CD14-positive monocyte (primary cell): ENCODE results near the gene SUSD2. TPM values are rescaled to one million over a fixed set of nuclear protein-coding genes. Genes with fewer than 3 reads are reported as not detected.

Experiments used
- DNase-seq, 3 donors: peaks; one replicate each; pipeline ENCODE4 v3.0.0-alpha.2; 2011 to 2022
- H2AFZ ChIP-seq: 2 replicates; pipeline ENCODE4 v1.6.0; 2012; ENCODE audit warnings: mild to moderate bottlenecking, low read depth, low read length, inconsistent platforms; ENCODE audit not compliant: insufficient read depth, poor library complexity, severe bottlenecking
- H3K27ac ChIP-seq, 2 donors: 1 replicate in 1 of 2; 2 replicates in 1 of 2; pipeline ENCODE4 v1.5.1; 2012 to 2013; ENCODE audit warnings: low read length in 2 of 2, control low read depth in 1 of 2, inconsistent platforms in 1 of 2, low read depth in 1 of 2, mild to moderate bottlenecking in 1 of 2
- H3K27me3 ChIP-seq, 2 donors: one replicate each; pipeline versions ENCODE4 v1.6.0 to v1.6.1; 2011 to 2013; ENCODE audit warnings: low read length in 2 of 2; ENCODE audit not compliant: control insufficient read depth in 2 of 2, insufficient read depth in 2 of 2
- H3K36me3 ChIP-seq, 2 donors: replicated peaks in 1 of 2; 1 replicate in 1 of 2; 2 replicates in 1 of 2; pipeline versions ENCODE4 v1.5.1 to v1.6.1; 2012 to 2013; ENCODE audit warnings: low read length in 2 of 2, control low read depth in 1 of 2, inconsistent platforms in 1 of 2, mild to moderate bottlenecking in 1 of 2; ENCODE audit not compliant: insufficient read depth in 2 of 2, control insufficient read depth in 1 of 2
- H3K4me1 ChIP-seq, 2 donors: 1 replicate in 1 of 2; 2 replicates in 1 of 2; pipeline versions ENCODE4 v1.5.1 to v1.6.1; 2012 to 2013; ENCODE audit warnings: low read length in 2 of 2, control low read depth in 1 of 2, inconsistent platforms in 1 of 2, mild to moderate bottlenecking in 1 of 2, moderate library complexity in 1 of 2; ENCODE audit not compliant: insufficient read depth in 2 of 2, control insufficient read depth in 1 of 2
- H3K4me2 ChIP-seq: replicated peaks from 2 replicates; pipeline ENCODE3; 2012; ENCODE audit warnings: low read length, moderate library complexity, mild to moderate bottlenecking; ENCODE audit not compliant: poor library complexity, severe bottlenecking; ENCODE audit errors: extremely low read depth
- H3K4me3 ChIP-seq, 3 experiments: fragments of 200-600 bp in 1 of 3; sonication (generic) in 1 of 3; replicated peaks in 1 of 3; 1 replicate in 2 of 3; 2 replicates in 1 of 3; pipeline ENCODE4 v1.5.1; 2011 to 2013; ENCODE audit warnings: low read length in 3 of 3, mild to moderate bottlenecking in 3 of 3, control low read depth in 2 of 3, low read depth in 2 of 3, inconsistent platforms in 1 of 3, moderate library complexity in 1 of 3
- H3K79me2 ChIP-seq: 2 replicates; pipeline ENCODE4 v1.6.0; 2012; ENCODE audit warnings: mild to moderate bottlenecking, control low read depth, inconsistent platforms, low read length, moderate library complexity; ENCODE audit not compliant: insufficient read depth
- H3K9ac ChIP-seq: 2 replicates; pipeline ENCODE4 v1.6.0; 2017; ENCODE audit warnings: low read length, mild to moderate bottlenecking; ENCODE audit not compliant: insufficient read depth, poor library complexity, severe bottlenecking
- H3K9me3 ChIP-seq, 2 donors: replicated peaks in 1 of 2; 1 replicate in 1 of 2; 2 replicates in 1 of 2; pipeline versions ENCODE4 v1.5.1 to v1.6.1; 2012 to 2013; ENCODE audit warnings: low read length in 2 of 2, control low read depth in 1 of 2; ENCODE audit not compliant: control insufficient read depth in 1 of 2, insufficient read depth in 1 of 2
- H4K20me1 ChIP-seq: 2 replicates; pipeline ENCODE4 v1.6.0; 2012; ENCODE audit warnings: mild to moderate bottlenecking, low read length, control low read depth, moderate library complexity; ENCODE audit not compliant: insufficient read depth
- H3K27ac Mint-ChIP-seq, 7 donors: one replicate each; pipeline ENCODE4 v1.8.0; 2020; ENCODE audit warnings: mild to moderate bottlenecking in 7 of 7, mixed read lengths in 7 of 7, moderate library complexity in 6 of 7, inconsistent platforms in 2 of 7
- H3K27me3 Mint-ChIP-seq, 3 donors: one replicate each; pipeline ENCODE4 v1.8.0; 2021 to 2022; ENCODE audit warnings: low read depth in 3 of 3, mild to moderate bottlenecking in 3 of 3, mixed read lengths in 3 of 3, moderate library complexity in 3 of 3, inconsistent platforms in 1 of 3
- H3K36me3 Mint-ChIP-seq, 2 donors: one replicate each; pipeline ENCODE4 v1.8.0; 2020; ENCODE audit warnings: mixed read lengths in 2 of 2, inconsistent platforms in 1 of 2, mild to moderate bottlenecking in 1 of 2
- H3K4me1 Mint-ChIP-seq: one replicate; pipeline ENCODE4 v1.8.0; 2020; ENCODE audit warnings: mild to moderate bottlenecking, mixed read lengths
- H3K4me3 Mint-ChIP-seq, 2 donors: one replicate each; pipeline ENCODE4 v1.8.0; 2020; ENCODE audit warnings: mild to moderate bottlenecking in 2 of 2, mixed read lengths in 2 of 2, moderate library complexity in 1 of 2
- H3K9me3 Mint-ChIP-seq, 7 donors: one replicate each; pipeline ENCODE4 v1.8.0; 2020 to 2022; ENCODE audit warnings: mixed read lengths in 7 of 7, mild to moderate bottlenecking in 6 of 7, moderate library complexity in 6 of 7, inconsistent platforms in 2 of 7
- WGBS: methylation state at CpG from one replicate; pipeline ENCODE4 v1.1.5; 2013; ENCODE audit warnings: missing lambda C conversion rate; ENCODE audit not compliant: insufficient coverage; 5-methylcytosine and 5-hydroxymethylcytosine counted together
- intact Hi-C, 2 donors: fragments of 100-400 bp; cut with micrococcal nuclease; formaldehyde crosslinking; loops; one replicate each; pipeline versions ENCODE4 v1.15.0 to v1.15.1; 2023
- polyA minus RNA-seq: library from RNA; depleted of rRNA, polyadenylated mRNA; stranded (reverse); fragments of >200 nt; gene quantifications from 2 replicates; pipeline ENCODE4 v1.2.3, GENCODE V29; 2012
- polyA plus RNA-seq, 3 donors: library from polyadenylated mRNA; depleted of rRNA in 1 of 3; unstranded in 2 of 3; stranded (reverse) in 1 of 3; fragments of 300-500 nt in 2 of 3; fragments of >200 nt in 1 of 3; fragmentation: Illumina TruSeq in 2 of 3; gene quantifications; 1 replicate in 2 of 3; 2 replicates in 1 of 3; pipeline ENCODE4 v1.2.3, GENCODE V29; 2012 to 2021
- total RNA-seq, 12 experiments: library from RNA in 1 of 12; stranded (reverse) in 1 of 12; fragments of 120-200 nt in 1 of 12; gene quantifications; one replicate each; pipeline ENCODE4 v1.2.4 and lab custom pipeline; 2013 to 2026; ENCODE audit warnings: mixed read lengths in 6 of 12, inconsistent platforms in 1 of 12
- TF ChIP-seq, protein P1 (sequence below): fragments of 200-600 bp; IDR thresholded peaks from one replicate; pipeline ENCODE4 v1.8.0; 2022; ENCODE audit warnings: antibody characterized with exemption, mild to moderate bottlenecking

The SUSD2 gene, protein sequence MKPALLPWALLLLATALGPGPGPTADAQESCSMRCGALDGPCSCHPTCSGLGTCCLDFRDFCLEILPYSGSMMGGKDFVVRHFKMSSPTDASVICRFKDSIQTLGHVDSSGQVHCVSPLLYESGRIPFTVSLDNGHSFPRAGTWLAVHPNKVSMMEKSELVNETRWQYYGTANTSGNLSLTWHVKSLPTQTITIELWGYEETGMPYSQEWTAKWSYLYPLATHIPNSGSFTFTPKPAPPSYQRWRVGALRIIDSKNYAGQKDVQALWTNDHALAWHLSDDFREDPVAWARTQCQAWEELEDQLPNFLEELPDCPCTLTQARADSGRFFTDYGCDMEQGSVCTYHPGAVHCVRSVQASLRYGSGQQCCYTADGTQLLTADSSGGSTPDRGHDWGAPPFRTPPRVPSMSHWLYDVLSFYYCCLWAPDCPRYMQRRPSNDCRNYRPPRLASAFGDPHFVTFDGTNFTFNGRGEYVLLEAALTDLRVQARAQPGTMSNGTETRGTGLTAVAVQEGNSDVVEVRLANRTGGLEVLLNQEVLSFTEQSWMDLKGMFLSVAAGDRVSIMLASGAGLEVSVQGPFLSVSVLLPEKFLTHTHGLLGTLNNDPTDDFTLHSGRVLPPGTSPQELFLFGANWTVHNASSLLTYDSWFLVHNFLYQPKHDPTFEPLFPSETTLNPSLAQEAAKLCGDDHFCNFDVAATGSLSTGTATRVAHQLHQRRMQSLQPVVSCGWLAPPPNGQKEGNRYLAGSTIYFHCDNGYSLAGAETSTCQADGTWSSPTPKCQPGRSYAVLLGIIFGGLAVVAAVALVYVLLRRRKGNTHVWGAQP
- 0.10 TPM for total RNA-seq (2013)
- polyA plus RNA-seq (under 1 TPM in 1 of 3 donors, not detected in 2; 0.56 TPM), polyA minus RNA-seq (0.24 and 0.42 TPM in 2 replicates), total RNA-seq (lab: John Stamatoyannopoulos, UW) (0.17 to 1.4 (median 0.50) reads per million in 11 experiments)

DNA sequence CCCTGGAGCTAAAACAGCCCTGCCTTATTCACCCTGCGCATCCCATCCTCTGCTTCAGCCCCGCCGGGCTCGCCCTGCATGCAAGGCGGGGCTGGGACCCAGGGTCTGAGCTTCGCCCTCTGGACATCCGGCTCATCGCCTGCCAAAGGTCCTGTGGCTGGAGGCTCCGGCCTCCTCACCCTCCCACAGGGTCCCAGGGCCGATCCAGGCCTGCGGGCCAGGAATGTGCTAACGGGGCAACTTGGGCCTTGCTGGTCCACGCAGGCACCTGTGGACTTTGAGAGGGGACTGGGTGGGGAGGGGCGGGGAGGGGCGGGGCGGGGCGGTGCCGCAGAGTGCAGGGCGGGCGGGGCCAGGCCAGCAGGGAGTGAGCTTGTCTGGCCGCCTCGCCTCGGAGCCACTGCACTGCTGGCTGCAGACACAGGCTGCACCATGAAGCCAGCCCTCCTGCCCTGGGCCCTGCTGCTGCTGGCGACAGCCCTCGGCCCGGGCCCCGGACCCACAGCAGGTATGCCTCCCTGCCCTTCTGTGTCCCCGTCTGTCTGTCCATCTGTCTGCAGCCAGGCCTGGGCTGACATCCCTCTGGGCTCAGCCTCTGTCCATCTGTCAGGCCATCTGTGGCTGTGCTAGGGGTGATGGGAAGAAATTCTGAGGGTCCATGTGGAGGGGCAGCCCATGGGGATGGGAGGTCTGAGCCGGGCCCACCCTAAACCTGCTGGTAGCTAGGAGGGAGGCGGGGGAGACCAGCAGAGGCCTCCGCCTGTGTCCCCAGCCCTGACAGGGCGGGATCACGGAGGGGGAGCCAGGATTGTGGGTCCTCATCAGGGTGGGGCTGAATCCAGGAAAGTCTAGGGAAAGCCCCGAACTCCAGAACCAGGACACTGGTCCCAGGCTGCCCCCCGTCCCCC is at the start of gene SUSD2:
Gene SUSD2 (plus strand): TSS at position 400 of the 908 bp plus-strand sequence. CDS start 33 bp downstream, at position 433.
- Histone ChIP-seq H3K9ac (no peak within 1 kb of the TSS), H3K27ac (no peak within 1 kb of the TSS), H3K4me1 (no peaks in the 10 kb centered on the region), H3K27me3 (no peaks in the 10 kb centered on the region), H3K79me2 (no peaks in the 10 kb centered on the region), H3K4me2 (no peak within 1 kb of the TSS), H3K36me3 (peaks cover 22 to 23% of the 10 kb centered on the region in 2 donors), H2AFZ (no peak within 1 kb of the TSS), H3K4me3 (no peak within 1 kb of the TSS), H3K9me3 (no peaks in the 10 kb centered on the region), H4K20me1 (peaks cover 1% of the 10 kb centered on the region)
- Mint-ChIP-seq H3K27me3 (peaks cover 0 to 1% (median 0%) of the 10 kb centered on the region in 3 donors), H3K27ac (peak within 1 kb of the TSS in 1 of 7 donors; percentile 25), H3K9me3 (no peaks in the 10 kb centered on the region), H3K36me3 (peaks cover 10 to 18% of the 10 kb centered on the region in 2 donors), H3K4me1 (no peaks in the 10 kb centered on the region), H3K4me3 (no peak within 1 kb of the TSS)
- TF ChIP-seq, protein P1, sequence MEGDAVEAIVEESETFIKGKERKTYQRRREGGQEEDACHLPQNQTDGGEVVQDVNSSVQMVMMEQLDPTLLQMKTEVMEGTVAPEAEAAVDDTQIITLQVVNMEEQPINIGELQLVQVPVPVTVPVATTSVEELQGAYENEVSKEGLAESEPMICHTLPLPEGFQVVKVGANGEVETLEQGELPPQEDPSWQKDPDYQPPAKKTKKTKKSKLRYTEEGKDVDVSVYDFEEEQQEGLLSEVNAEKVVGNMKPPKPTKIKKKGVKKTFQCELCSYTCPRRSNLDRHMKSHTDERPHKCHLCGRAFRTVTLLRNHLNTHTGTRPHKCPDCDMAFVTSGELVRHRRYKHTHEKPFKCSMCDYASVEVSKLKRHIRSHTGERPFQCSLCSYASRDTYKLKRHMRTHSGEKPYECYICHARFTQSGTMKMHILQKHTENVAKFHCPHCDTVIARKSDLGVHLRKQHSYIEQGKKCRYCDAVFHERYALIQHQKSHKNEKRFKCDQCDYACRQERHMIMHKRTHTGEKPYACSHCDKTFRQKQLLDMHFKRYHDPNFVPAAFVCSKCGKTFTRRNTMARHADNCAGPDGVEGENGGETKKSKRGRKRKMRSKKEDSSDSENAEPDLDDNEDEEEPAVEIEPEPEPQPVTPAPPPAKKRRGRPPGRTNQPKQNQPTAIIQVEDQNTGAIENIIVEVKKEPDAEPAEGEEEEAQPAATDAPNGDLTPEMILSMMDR: no peak
- intact Hi-C loops: no loop called here
- 96% methylated on average over 19 of the region's 35 CpGs for WGBS
- DNase-seq: no peak
